ENCODE measurements around the gene RFFL.

RFFL gene

DNA sequence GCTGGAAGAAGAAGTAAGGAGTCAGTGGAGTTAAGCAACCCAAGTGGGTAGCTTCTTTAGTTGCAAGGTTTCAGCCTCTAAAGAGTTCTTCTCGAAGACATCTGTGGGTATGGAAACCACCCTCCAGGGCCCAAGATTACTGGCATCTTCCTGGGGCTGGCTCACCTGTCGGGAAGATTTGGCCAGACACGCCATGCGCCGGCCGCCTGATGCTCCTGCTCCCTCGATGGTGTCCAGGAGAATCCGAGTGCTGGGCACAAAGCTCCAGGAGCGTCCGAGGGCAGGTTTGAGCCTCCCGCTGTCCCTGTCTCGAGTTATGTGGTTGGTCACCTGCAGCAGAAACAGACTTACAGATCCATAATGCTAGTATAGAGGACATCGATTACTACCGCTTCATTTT, 37.5 kb upstream of the RFFL start:
- Histone ChIP-seq H3K27ac (ENCODE audit: extremely low read depth, low read depth, low read length) (no peak overlapping the region), H3K4me3 (ENCODE audit: low read depth, low read length) (no peak overlapping the region), H3K9me3 (ENCODE audit: control insufficient read depth, insufficient read depth, low read depth, low read length) (no peaks in the 10 kb centered on the region), H3K36me3 (ENCODE audit: control insufficient read depth in 2 of 2, insufficient read depth in 1 of 2, low read length in 2 of 2) (peaks cover 29 to 71% of the 10 kb centered on the region in 2 experiments), H3K4me1 (ENCODE audit: control insufficient read depth, insufficient read depth, low read length) (no peaks in the 10 kb centered on the region)
- TF ChIP-seq ZNF654 (tag by site-specific recombination; IDR thresholded peaks at IDR 0.05; ENCODE audit: low read depth) (no peak), KLF9 (tag by site-specific recombination; IDR thresholded peaks at IDR 0.05; ENCODE audit: low read depth) (no peak), ZNF701 (tag by site-specific recombination; IDR thresholded peaks at IDR 0.05) (no peak), ZNF132 (tag by site-specific recombination; IDR thresholded peaks at IDR 0.05; ENCODE audit: borderline replicate concordance) (no peak), ZNF211 (tag by site-specific recombination; IDR thresholded peaks at IDR 0.05; ENCODE audit: low read depth) (no peak), ZNF239 (tag by site-specific recombination; IDR thresholded peaks at IDR 0.05) (no peak), ZNF302 (tag by site-specific recombination; IDR thresholded peaks at IDR 0.05; ENCODE audit: low read depth) (no peak), ZNF19 (tag by site-specific recombination; IDR thresholded peaks at IDR 0.05; ENCODE audit: low read depth) (no peak), ZNF10 (tag by site-specific recombination; IDR thresholded peaks at IDR 0.05) (no peak), ZNF37A (tag by site-specific recombination; IDR thresholded peaks at IDR 0.05) (no peak), ZNF621 (tag by site-specific recombination; IDR thresholded peaks at IDR 0.05) (no peak), ZNF311 (tag by site-specific recombination; IDR thresholded peaks at IDR 0.05; ENCODE audit: borderline replicate concordance) (no peak), ZNF202 (tag by site-specific recombination; IDR thresholded peaks at IDR 0.05; ENCODE audit: borderline replicate concordance) (no peak), IKZF3 (tag by site-specific recombination; IDR thresholded peaks at IDR 0.05) (no peak), ZNF776 (tag by site-specific recombination; IDR thresholded peaks at IDR 0.05; ENCODE audit: borderline replicate concordance) (no peak), ZNF214 (tag by site-specific recombination; IDR thresholded peaks at IDR 0.05; ENCODE audit: borderline replicate concordance) (no peak)
- TF ChIP-seq, protein P1, sequence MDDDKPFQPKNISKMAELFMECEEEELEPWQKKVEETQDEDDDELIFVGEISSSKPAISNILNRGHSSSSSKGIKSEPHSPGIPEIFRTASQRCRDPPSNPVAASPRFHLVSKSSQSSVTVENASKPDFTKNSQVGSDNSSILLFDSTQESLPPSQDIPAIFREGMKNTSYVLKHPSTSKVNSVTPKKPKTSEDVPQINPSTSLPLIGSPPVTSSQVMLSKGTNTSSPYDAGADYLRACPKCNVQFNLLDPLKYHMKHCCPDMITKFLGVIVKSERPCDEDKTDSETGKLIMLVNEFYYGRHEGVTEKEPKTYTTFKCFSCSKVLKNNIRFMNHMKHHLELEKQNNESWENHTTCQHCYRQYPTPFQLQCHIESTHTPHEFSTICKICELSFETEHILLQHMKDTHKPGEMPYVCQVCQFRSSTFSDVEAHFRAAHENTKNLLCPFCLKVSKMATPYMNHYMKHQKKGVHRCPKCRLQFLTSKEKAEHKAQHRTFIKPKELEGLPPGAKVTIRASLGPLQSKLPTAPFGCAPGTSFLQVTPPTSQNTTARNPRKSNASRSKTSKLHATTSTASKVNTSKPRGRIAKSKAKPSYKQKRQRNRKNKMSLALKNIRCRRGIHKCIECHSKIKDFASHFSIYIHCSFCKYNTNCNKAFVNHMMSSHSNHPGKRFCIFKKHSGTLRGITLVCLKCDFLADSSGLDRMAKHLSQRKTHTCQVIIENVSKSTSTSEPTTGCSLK (tag by site-specific recombination; IDR thresholded peaks at IDR 0.05) = no peak
- TF ChIP-seq, protein P2, sequence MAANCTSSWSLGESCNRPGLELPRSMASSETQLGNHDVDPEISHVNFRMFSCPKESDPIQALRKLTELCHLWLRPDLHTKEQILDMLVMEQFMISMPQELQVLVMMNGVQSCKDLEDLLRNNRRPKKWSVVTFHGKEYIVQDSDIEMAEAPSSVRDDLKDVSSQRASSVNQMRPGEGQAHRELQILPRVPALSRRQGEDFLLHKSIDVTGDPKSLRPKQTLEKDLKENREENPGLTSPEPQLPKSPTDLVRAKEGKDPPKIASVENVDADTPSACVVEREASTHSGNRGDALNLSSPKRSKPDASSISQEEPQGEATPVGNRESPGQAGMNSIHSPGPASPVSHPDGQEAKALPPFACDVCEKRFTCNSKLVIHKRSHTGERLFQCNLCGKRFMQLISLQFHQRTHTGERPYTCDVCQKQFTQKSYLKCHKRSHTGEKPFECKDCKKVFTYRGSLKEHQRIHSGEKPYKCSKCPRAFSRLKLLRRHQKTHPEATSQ (tag by site-specific recombination; IDR thresholded peaks at IDR 0.05) = no peak
- TF ChIP-seq, protein P3, sequence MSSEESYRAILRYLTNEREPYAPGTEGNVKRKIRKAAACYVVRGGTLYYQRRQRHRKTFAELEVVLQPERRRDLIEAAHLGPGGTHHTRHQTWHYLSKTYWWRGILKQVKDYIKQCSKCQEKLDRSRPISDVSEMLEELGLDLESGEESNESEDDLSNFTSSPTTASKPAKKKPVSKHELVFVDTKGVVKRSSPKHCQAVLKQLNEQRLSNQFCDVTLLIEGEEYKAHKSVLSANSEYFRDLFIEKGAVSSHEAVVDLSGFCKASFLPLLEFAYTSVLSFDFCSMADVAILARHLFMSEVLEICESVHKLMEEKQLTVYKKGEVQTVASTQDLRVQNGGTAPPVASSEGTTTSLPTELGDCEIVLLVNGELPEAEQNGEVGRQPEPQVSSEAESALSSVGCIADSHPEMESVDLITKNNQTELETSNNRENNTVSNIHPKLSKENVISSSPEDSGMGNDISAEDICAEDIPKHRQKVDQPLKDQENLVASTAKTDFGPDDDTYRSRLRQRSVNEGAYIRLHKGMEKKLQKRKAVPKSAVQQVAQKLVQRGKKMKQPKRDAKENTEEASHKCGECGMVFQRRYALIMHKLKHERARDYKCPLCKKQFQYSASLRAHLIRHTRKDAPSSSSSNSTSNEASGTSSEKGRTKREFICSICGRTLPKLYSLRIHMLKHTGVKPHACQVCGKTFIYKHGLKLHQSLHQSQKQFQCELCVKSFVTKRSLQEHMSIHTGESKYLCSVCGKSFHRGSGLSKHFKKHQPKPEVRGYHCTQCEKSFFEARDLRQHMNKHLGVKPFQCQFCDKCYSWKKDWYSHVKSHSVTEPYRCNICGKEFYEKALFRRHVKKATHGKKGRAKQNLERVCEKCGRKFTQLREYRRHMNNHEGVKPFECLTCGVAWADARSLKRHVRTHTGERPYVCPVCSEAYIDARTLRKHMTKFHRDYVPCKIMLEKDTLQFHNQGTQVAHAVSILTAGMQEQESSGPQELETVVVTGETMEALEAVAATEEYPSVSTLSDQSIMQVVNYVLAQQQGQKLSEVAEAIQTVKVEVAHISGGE (tag by site-specific recombination; conservative IDR thresholded peaks at IDR 0.05; ENCODE audit: low read depth) = no peak
- TF ChIP-seq, protein P4, sequence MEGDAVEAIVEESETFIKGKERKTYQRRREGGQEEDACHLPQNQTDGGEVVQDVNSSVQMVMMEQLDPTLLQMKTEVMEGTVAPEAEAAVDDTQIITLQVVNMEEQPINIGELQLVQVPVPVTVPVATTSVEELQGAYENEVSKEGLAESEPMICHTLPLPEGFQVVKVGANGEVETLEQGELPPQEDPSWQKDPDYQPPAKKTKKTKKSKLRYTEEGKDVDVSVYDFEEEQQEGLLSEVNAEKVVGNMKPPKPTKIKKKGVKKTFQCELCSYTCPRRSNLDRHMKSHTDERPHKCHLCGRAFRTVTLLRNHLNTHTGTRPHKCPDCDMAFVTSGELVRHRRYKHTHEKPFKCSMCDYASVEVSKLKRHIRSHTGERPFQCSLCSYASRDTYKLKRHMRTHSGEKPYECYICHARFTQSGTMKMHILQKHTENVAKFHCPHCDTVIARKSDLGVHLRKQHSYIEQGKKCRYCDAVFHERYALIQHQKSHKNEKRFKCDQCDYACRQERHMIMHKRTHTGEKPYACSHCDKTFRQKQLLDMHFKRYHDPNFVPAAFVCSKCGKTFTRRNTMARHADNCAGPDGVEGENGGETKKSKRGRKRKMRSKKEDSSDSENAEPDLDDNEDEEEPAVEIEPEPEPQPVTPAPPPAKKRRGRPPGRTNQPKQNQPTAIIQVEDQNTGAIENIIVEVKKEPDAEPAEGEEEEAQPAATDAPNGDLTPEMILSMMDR (tag by site-specific recombination; IDR thresholded peaks at IDR 0.05) = no peak
- ChIA-PET CTCF (no interaction called here), POLR2A (no interaction called here)
